Measurements from ENCODE around the gene ANAPC4.

GRCh38 chr4:25420931-25421330, 43.9 kb downstream of the ANAPC4 start:
- TF ChIP-seq TAF1 (IDR thresholded peaks at IDR 0.05; ENCODE audit: low read depth, low read length) (no peak), CTCF (IDR thresholded peaks at IDR 0.05; ENCODE audit: control extremely low read depth in 1 of 3, insufficient read depth in 1 of 3, low read depth in 1 of 3, low read length in 3 of 3) (no peak), FOSL1 (IDR thresholded peaks at IDR 0.05; ENCODE audit: insufficient read depth, low read depth, low read length) (no peak), EP300 (IDR thresholded peaks at IDR 0.05; ENCODE audit: borderline replicate concordance in 1 of 2, low read depth in 2 of 2, low read length in 2 of 2) (no peak), SP1 (IDR thresholded peaks at IDR 0.05; ENCODE audit: low read depth, low read length) (no peak), NRF1 (IDR thresholded peaks at IDR 0.05; ENCODE audit: low read depth, low read length) (no peak), POLR2A (IDR thresholded peaks at IDR 0.05; ENCODE audit: control extremely low read depth in 1 of 2, low read depth in 2 of 2, low read length in 2 of 2) (no peak)

Data from H1 (cell line).